DND-41 (cell line): Measurements from ENCODE around the gene CLTB.
A peak's percentile ranks its signal among the peaks of the same experiment; 100 is the strongest.

Experiments used
- EZH2 ChIP-seq: IDR thresholded peaks from 3 replicates; pipeline ENCODE4 v1.6.1; 2012; ENCODE audit warnings: borderline replicate concordance, low read depth, mild to moderate bottlenecking, moderate library complexity, low read length, inconsistent platforms; ENCODE audit not compliant: severe bottlenecking
- TF ChIP-seq, protein P1 (sequence below): IDR thresholded peaks from 2 replicates; pipeline ENCODE4 v1.5.1; 2012; ENCODE audit warnings: borderline replicate concordance, low read length, moderate library complexity, mild to moderate bottlenecking; ENCODE audit not compliant: poor library complexity, severe bottlenecking; ENCODE audit errors: extremely low read depth

- TF ChIP-seq, protein P1, sequence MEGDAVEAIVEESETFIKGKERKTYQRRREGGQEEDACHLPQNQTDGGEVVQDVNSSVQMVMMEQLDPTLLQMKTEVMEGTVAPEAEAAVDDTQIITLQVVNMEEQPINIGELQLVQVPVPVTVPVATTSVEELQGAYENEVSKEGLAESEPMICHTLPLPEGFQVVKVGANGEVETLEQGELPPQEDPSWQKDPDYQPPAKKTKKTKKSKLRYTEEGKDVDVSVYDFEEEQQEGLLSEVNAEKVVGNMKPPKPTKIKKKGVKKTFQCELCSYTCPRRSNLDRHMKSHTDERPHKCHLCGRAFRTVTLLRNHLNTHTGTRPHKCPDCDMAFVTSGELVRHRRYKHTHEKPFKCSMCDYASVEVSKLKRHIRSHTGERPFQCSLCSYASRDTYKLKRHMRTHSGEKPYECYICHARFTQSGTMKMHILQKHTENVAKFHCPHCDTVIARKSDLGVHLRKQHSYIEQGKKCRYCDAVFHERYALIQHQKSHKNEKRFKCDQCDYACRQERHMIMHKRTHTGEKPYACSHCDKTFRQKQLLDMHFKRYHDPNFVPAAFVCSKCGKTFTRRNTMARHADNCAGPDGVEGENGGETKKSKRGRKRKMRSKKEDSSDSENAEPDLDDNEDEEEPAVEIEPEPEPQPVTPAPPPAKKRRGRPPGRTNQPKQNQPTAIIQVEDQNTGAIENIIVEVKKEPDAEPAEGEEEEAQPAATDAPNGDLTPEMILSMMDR, result peak; percentile 11
- no peak for TF ChIP-seq EZH2
These were observed 60.8 kb downstream of the CLTB start for GRCh38 chr5:176355400-176356178.
